ENCODE results near the gene SP100. TPM values are rescaled to one million over a fixed set of nuclear protein-coding genes. Genes with fewer than 3 reads are reported as not detected.

SP100 gene
- total and polyA plus RNA-seq, 9 donors, result 63.1 to 89.6 (median 75.0) TPM

GRCh38 chr2:230443541-230443940 lies 27.5 kb downstream of the SP100 start:
- intact Hi-C loops (cut with DNase I), result no loop called here
- Histone ChIP-seq H3K4me1 (ENCODE audit: insufficient read depth) (peaks cover 3% of the 10 kb centered on the region), H3K4me3 (no peak overlapping the region), H3K27ac (no peak overlapping the region), H3K36me3 (no peaks in the 10 kb centered on the region), H3K9me3 (no peaks in the 10 kb centered on the region), H3K27me3 (no peaks in the 10 kb centered on the region)
- 85 to 95% (median 89%) methylated on average over 2 of the region's 2 CpGs for WGBS, 3 donors
- no peak for DNase-seq
- TF ChIP-seq POLR2A (IDR thresholded peaks at IDR 0.05), result no peak
- no peak for TF ChIP-seq CTCF (IDR thresholded peaks at IDR 0.05)
- TF ChIP-seq EP300 (IDR thresholded peaks at IDR 0.05), result no peak

- 65 to 76% (median 68%) methylated on average over 2 of the region's 2 CpGs for WGBS, 3 donors
These were observed 28.8 kb downstream of the SP100 start for GRCh38 chr2:230444832-230445231.

GRCh38 chr2:230447036-230447435 lies 31.0 kb downstream of the SP100 start:
- no peak for TF ChIP-seq CTCF (IDR thresholded peaks at IDR 0.05)
- TF ChIP-seq POLR2A (IDR thresholded peaks at IDR 0.05), result no peak
- no peak for TF ChIP-seq EP300 (IDR thresholded peaks at IDR 0.05)
- 83 to 92% (median 86%) methylated on average over 7 of the region's 7 CpGs for WGBS, 3 donors
- Histone ChIP-seq H3K9me3 (no peaks in the 10 kb centered on the region), H3K4me1 (ENCODE audit: insufficient read depth) (no peaks in the 10 kb centered on the region), H3K4me3 (no peak overlapping the region), H3K27me3 (no peaks in the 10 kb centered on the region), H3K36me3 (no peaks in the 10 kb centered on the region), H3K27ac (no peak overlapping the region)
- intact Hi-C loops (cut with DNase I), result no loop called here
- DNase-seq, result no peak

More at GRCh38 chr2:230444832-230445231, 28.8 kb downstream of the SP100 start:
- Histone ChIP-seq H3K4me3 (no peak overlapping the region), H3K4me1 (ENCODE audit: insufficient read depth) (peaks cover 3% of the 10 kb centered on the region), H3K9me3 (no peaks in the 10 kb centered on the region), H3K36me3 (no peaks in the 10 kb centered on the region), H3K27ac (no peak overlapping the region), H3K27me3 (no peaks in the 10 kb centered on the region)
- no peak for DNase-seq
- intact Hi-C loops (cut with DNase I), result no loop called here
- TF ChIP-seq EP300 (IDR thresholded peaks at IDR 0.05), result no peak
- no peak for TF ChIP-seq POLR2A (IDR thresholded peaks at IDR 0.05)
- TF ChIP-seq CTCF (IDR thresholded peaks at IDR 0.05), result no peak

- intact Hi-C loops (cut with DNase I), result no loop called here
- Histone ChIP-seq H3K9me3 (no peaks in the 10 kb centered on the region), H3K36me3 (no peaks in the 10 kb centered on the region), H3K4me3 (no peak overlapping the region), H3K27me3 (no peaks in the 10 kb centered on the region), H3K4me1 (ENCODE audit: insufficient read depth) (no peaks in the 10 kb centered on the region), H3K27ac (no peak overlapping the region)
- TF ChIP-seq POLR2A (IDR thresholded peaks at IDR 0.05) (no peak), CTCF (IDR thresholded peaks at IDR 0.05) (no peak), EP300 (IDR thresholded peaks at IDR 0.05) (no peak)
- no peak for DNase-seq
- 88 to 93% (median 90%) methylated on average over 8 of the region's 8 CpGs for WGBS, 3 donors
These were observed 31.8 kb downstream of the SP100 start for GRCh38 chr2:230447455-230448451.
